GOT3 (cell line): ENCODE data around the gene TRRAP.
"Not testable (repeated sequence)": the region's sequence is repeated elsewhere in the genome, so short reads cannot be mapped to it uniquely, and the experiment has no call there.

Source experiments
- DNase-seq: peaks from one replicate; lab custom pipeline; 2025; ENCODE audit warnings: mixed read lengths; lab: John Stamatoyannopoulos, UW

TRRAP gene

GRCh38 chr7:98866351-98866750 is 12.0 kb upstream of the TRRAP start:
- DNase-seq: no peak

- DNase-seq: no peak
These were observed 11.6 kb upstream of the TRRAP start for GRCh38 chr7:98866765-98867164.

GRCh38 chr7:98868450-98868849 is 9.9 kb upstream of the TRRAP start:
- no peak for DNase-seq

GRCh38 chr7:98869027-98869596 is 9.2 kb upstream of the TRRAP start:
- DNase-seq: no peak

GRCh38 chr7:98869597-98870120 is 8.7 kb upstream of the TRRAP start, which contains the start of gene TMEM130:
TSS of gene TMEM130 (minus strand) at chr7:98870014. CDS start at chr7:98869861, 153 bp downstream.
- no peak for DNase-seq

GRCh38 chr7:98870121-98870651 is 8.1 kb upstream of the TRRAP start:
- no peak for DNase-seq

- no peak for DNase-seq
These were observed 7.4 kb upstream of the TRRAP start for GRCh38 chr7:98870807-98871491.

GRCh38 chr7:98872328-98872924 is 5.9 kb upstream of the TRRAP start:
- no peak for DNase-seq

- DNase-seq: not testable (repeated sequence)
These were observed 4.7 kb upstream of the TRRAP start for GRCh38 chr7:98873610-98874009.

GRCh38 chr7:98874942-98875341 is 3.4 kb upstream of the TRRAP start:
- no peak for DNase-seq

GRCh38 chr7:98875501-98875900 is 2.8 kb upstream of the TRRAP start:
- DNase-seq: no peak

- DNase-seq: no peak
These were observed 1.2 kb upstream of the TRRAP start for GRCh38 chr7:98877146-98877545.

GRCh38 chr7:98877692-98878364 is 504 bp upstream of the TRRAP start:
- DNase-seq: no peak

GRCh38 chr7:98879198-98879978 is 1.1 kb downstream of the TRRAP start:
- no peak for DNase-seq

- DNase-seq: no peak
These were observed 1.6 kb downstream of the TRRAP start for GRCh38 chr7:98879979-98880315.

GRCh38 chr7:98880485-98880884 is 2.2 kb downstream of the TRRAP start:
- DNase-seq: no peak

- no peak for DNase-seq
These were observed 3.4 kb downstream of the TRRAP start for GRCh38 chr7:98881561-98882315.

GRCh38 chr7:98884416-98884815 is 6.1 kb downstream of the TRRAP start:
- no peak for DNase-seq

GRCh38 chr7:98887038-98887437 is 8.7 kb downstream of the TRRAP start:
- no peak for DNase-seq

- no peak for DNase-seq
These were observed 14.3 kb downstream of the TRRAP start for GRCh38 chr7:98892609-98893008.

GRCh38 chr7:98899816-98900215 is 21.5 kb downstream of the TRRAP start:
- DNase-seq: no peak
